NB4 (cell line): Measurements from ENCODE around the gene ATP2B1.

Source experiments
- DNase-seq: peaks from one replicate; pipeline ENCODE4 v3.0.0; 2010; ENCODE audit warnings: low read depth
- H3K4me3 ChIP-seq: one replicate; pipeline ENCODE4 v1.5.1; 2011; ENCODE audit warnings: mild to moderate bottlenecking, low read depth, low read length, moderate library complexity
- MYC ChIP-seq: IDR thresholded peaks from 2 replicates; pipeline ENCODE4 v1.6.1; 2011; ENCODE audit warnings: low read depth, low read length
- POLR2A ChIP-seq: IDR thresholded peaks from 2 replicates; pipeline ENCODE4 v1.6.1; 2011; ENCODE audit warnings: mild to moderate bottlenecking; ENCODE audit not compliant: insufficient read length; ENCODE audit errors: extremely low read depth
- TF ChIP-seq, protein P1 (sequence below): IDR thresholded peaks from 2 replicates; pipeline ENCODE4 v1.6.1; 2011; ENCODE audit warnings: low read depth, low read length
- TF ChIP-seq, protein P2 (sequence below): IDR thresholded peaks from one replicate; pipeline ENCODE4 v1.5.1; 2012; ENCODE audit warnings: low read depth, low read length

ATP2B1 gene

GRCh38 chr12:89673603-89674002 lies 35.0 kb downstream of the ATP2B1 start:
- TF ChIP-seq POLR2A (no peak), MYC (no peak)
- TF ChIP-seq, protein P1, sequence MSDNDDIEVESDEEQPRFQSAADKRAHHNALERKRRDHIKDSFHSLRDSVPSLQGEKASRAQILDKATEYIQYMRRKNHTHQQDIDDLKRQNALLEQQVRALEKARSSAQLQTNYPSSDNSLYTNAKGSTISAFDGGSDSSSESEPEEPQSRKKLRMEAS: no peak
- TF ChIP-seq, protein P2, sequence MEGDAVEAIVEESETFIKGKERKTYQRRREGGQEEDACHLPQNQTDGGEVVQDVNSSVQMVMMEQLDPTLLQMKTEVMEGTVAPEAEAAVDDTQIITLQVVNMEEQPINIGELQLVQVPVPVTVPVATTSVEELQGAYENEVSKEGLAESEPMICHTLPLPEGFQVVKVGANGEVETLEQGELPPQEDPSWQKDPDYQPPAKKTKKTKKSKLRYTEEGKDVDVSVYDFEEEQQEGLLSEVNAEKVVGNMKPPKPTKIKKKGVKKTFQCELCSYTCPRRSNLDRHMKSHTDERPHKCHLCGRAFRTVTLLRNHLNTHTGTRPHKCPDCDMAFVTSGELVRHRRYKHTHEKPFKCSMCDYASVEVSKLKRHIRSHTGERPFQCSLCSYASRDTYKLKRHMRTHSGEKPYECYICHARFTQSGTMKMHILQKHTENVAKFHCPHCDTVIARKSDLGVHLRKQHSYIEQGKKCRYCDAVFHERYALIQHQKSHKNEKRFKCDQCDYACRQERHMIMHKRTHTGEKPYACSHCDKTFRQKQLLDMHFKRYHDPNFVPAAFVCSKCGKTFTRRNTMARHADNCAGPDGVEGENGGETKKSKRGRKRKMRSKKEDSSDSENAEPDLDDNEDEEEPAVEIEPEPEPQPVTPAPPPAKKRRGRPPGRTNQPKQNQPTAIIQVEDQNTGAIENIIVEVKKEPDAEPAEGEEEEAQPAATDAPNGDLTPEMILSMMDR: no peak
- DNase-seq: no peak
- no peak overlapping the region for H3K4me3 ChIP-seq

- TF ChIP-seq, protein P2: no peak
- TF ChIP-seq POLR2A (no peak), MYC (no peak)
- TF ChIP-seq, protein P1: no peak
- DNase-seq: no peak
- no peak overlapping the region for H3K4me3 ChIP-seq
Observed at GRCh38 chr12:89672589-89672979, 36.1 kb downstream of the ATP2B1 start.

- no peak for DNase-seq
- H3K4me3 ChIP-seq: no peak overlapping the region
- TF ChIP-seq POLR2A (no peak), MYC (no peak)
- TF ChIP-seq, protein P1: no peak
- TF ChIP-seq, protein P2: no peak
Observed at GRCh38 chr12:89671469-89671868, 37.2 kb downstream of the ATP2B1 start.

DNA sequence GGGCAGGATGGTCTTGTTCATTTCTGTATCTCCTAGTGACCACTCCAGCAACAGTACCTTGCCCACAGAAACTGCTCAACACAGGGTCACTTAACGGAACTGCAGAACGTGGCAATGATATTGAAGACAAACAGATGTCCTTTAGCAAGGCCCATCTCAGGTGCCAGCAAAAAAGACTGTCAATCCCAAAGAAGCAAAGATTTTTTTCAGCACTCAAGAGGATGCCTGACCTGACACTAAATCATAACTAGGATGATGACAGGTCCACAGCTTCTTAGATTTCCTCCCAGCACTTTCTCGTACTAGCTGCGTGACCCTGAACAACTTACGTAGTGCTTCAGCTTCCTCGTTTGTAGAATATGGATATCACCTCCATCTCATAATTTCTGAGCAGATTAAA lies 39.4 kb downstream of the ATP2B1 start:
- DNase-seq: no peak
- TF ChIP-seq POLR2A: no peak
- no peak for TF ChIP-seq MYC
- TF ChIP-seq, protein P2: no peak
- TF ChIP-seq, protein P1: no peak
- no peak overlapping the region for H3K4me3 ChIP-seq

GRCh38 chr12:89665556-89665955 lies 43.1 kb downstream of the ATP2B1 start:
- DNase-seq: no peak
- H3K4me3 ChIP-seq: no peak overlapping the region
- TF ChIP-seq, protein P2: no peak
- no peak for TF ChIP-seq POLR2A
- TF ChIP-seq, protein P1: no peak
- no peak for TF ChIP-seq MYC

DNA sequence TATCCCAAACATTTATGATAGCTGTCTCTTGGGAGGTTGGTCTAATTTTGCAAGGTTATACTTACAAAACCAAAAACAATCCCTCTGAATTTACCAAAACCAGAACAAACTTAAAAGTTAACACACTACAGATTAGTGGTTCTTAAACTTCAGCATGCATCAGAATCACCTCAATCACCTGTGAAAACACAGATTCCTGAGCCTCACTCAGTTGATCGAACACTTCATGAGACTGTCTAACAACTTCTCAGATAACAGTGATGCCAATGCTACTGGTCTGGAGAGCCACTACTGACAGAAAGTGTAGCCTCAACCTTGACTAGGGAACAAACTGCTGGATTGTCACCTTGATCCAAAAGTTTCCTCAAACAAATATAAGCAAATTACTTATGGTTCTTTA lies 44.2 kb downstream of the ATP2B1 start:
- TF ChIP-seq MYC: no peak
- TF ChIP-seq, protein P2: no peak
- TF ChIP-seq, protein P1: no peak
- no peak overlapping the region for H3K4me3 ChIP-seq
- DNase-seq: no peak
